ENCODE measurements around the gene ARHGAP5.

ARHGAP5 gene

GRCh38 chr14:32137892-32138291 lies 60.8 kb downstream of the ARHGAP5 start:
- peaks cover 58% of the 10 kb centered on the region for H3K9me3 Mint-ChIP-seq
- H3K4me1 Mint-ChIP-seq = peaks cover 13% of the 10 kb centered on the region
- no peak overlapping the region for H3K27ac Mint-ChIP-seq
- H3K4me3 Mint-ChIP-seq = no peak overlapping the region
- H3K27me3 Mint-ChIP-seq (ENCODE audit: low read depth) = no peaks in the 10 kb centered on the region
- no peak for TF ChIP-seq CTCF (IDR thresholded peaks at IDR 0.05; ENCODE audit: unreplicated experiment in 3 of 3)
- H3K36me3 Mint-ChIP-seq (ENCODE audit: low read depth) = peaks cover 98% of the 10 kb centered on the region

DNA sequence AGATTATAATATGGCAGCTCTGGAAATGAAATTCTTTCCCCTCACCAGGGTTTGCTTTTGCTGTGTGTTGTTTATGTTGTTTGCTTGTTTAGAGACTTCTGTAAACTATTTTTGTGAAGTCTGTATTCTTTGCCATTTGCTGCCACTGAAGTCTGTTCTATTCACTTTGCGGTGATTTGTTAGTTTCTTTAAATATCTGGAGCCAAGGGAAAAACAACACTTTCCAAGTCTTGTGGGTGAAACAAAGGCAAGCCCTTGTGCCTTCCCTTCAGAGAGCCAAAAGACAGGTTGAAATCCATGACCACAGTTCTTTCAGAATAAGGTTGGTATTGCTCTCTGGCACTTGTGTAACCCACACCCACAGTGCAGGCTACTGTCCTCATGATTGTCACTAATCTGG lies 65.2 kb downstream of the ARHGAP5 start:
- no peak for TF ChIP-seq CTCF (IDR thresholded peaks at IDR 0.05; ENCODE audit: unreplicated experiment in 3 of 3)
- no peaks in the 10 kb centered on the region for H3K27me3 Mint-ChIP-seq (ENCODE audit: low read depth)

DNA sequence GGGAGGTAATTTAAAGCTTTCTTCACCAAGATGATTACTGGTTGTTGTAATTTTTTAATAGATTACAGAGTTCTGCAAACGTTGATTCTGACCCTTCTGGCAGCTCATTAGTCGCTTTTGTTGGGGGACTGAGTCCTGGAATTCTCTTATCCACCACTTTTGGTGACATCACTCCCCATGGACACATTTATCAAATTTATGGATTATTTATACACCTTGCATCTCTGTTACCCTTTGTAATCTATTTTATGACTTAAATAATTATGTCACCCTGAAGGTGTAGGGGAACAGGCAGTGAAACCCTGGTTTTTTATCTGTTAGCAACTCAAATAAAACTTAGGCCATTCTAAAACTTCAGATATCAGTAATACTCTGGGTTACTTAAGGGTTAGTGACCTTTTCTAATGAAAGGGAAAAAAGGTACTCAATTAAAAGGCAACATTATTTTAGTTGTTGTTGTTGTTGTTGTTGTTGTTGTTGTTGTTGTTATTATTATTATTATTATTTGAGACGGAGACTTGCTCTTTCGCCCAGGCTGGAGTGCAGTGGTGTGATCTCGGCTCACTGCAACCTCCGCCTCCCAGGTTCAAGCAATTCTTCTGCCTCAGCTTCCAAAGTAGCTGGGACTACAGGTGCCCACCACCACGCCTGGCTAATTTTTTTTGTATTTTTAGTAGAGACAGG lies 65.8 kb downstream of the ARHGAP5 start:
- no peak overlapping the region for H3K27ac Mint-ChIP-seq
- H3K36me3 Mint-ChIP-seq (ENCODE audit: low read depth) = peaks cover 79% of the 10 kb centered on the region

More for the DNA sequence above, 65.2 kb downstream of the ARHGAP5 start:
- Mint-ChIP-seq H3K36me3 (ENCODE audit: low read depth) (peaks cover 85% of the 10 kb centered on the region), H3K27ac (no peak overlapping the region), H3K9me3 (peaks cover 34% of the 10 kb centered on the region), H3K4me3 (no peak overlapping the region), H3K4me1 (no peaks in the 10 kb centered on the region)

DNA sequence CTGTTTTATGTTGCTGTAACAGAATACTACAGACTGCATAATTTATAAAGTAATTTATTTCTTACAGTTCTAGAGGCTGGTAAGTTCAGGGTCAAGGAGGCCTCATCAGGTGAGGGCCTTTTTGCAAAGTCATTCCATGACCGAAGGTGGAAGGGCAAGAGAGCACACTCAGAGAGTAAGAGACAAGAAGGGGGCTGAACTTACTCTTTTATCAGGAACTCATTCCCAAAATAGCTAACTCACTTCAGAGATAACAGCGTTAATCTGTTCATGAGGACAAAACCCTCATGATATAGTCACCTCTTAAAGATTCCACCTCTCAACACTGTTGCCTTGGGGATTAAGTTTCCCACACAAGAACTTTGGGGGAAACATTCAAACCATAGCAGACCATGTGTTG lies 73.3 kb downstream of the ARHGAP5 start:
- Mint-ChIP-seq H3K4me1 (no peaks in the 10 kb centered on the region), H3K36me3 (ENCODE audit: low read depth) (peaks cover 65% of the 10 kb centered on the region), H3K9me3 (no peaks in the 10 kb centered on the region), H3K27ac (no peak overlapping the region), H3K4me3 (no peak overlapping the region), H3K27me3 (ENCODE audit: low read depth) (no peaks in the 10 kb centered on the region)
- TF ChIP-seq CTCF (IDR thresholded peaks at IDR 0.05; ENCODE audit: unreplicated experiment in 3 of 3) = no peak

More for the DNA sequence above, 65.8 kb downstream of the ARHGAP5 start:
- TF ChIP-seq CTCF (IDR thresholded peaks at IDR 0.05; ENCODE audit: unreplicated experiment in 3 of 3) = no peak
- Mint-ChIP-seq H3K27me3 (ENCODE audit: low read depth) (no peaks in the 10 kb centered on the region), H3K9me3 (peaks cover 31% of the 10 kb centered on the region), H3K4me3 (no peak overlapping the region), H3K4me1 (no peaks in the 10 kb centered on the region)

DNA sequence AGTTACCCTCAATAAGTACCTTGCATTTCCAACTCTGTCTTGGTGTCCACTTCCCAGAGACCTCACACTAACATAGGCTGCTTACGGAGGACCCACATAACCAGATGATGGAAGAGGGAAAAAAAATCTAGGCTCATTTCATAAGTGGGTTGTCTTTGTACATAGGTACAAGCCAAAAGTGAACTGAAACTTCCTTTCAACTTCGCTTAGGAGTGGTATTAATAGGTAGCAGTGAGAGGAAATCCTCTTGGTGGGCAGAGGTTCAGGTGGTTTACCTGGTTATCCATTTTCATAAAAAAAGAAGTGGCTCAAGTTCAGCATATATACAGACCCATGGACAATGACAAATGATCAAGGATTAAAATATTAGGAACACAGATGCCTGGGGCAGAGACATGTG lies 88.9 kb downstream of the ARHGAP5 start:
- Mint-ChIP-seq H3K4me1 (no peaks in the 10 kb centered on the region), H3K27ac (no peak overlapping the region), H3K27me3 (ENCODE audit: low read depth) (no peaks in the 10 kb centered on the region), H3K9me3 (peaks cover 15% of the 10 kb centered on the region), H3K36me3 (ENCODE audit: low read depth) (no peaks in the 10 kb centered on the region), H3K4me3 (no peak overlapping the region)
- no peak for TF ChIP-seq CTCF (IDR thresholded peaks at IDR 0.05; ENCODE audit: unreplicated experiment in 3 of 3)

DNA sequence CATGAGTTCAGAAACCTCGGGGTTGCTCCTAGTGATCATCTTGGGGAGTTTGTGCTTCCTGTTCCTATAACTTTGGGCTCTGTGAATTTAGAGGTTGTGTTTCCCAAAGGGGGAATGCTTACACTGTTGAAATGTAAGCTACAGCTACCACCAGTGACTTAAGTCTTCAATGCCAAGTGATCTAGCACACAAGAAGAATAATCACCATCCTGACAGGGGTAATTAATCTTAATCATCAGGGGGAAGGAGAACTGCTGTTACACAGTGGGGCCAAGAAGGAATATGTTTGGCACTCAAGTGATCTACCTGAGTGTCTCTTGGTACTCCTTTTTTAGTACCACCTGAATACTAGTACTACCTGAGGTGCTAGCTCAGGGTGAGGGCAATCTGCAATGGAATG lies 89.8 kb downstream of the ARHGAP5 start:
- Mint-ChIP-seq H3K4me1 (no peaks in the 10 kb centered on the region), H3K27ac (no peak overlapping the region), H3K4me3 (no peak overlapping the region), H3K9me3 (peaks cover 12% of the 10 kb centered on the region), H3K27me3 (ENCODE audit: low read depth) (no peaks in the 10 kb centered on the region), H3K36me3 (ENCODE audit: low read depth) (no peaks in the 10 kb centered on the region)
- TF ChIP-seq CTCF (IDR thresholded peaks at IDR 0.05; ENCODE audit: unreplicated experiment in 3 of 3) = no peak
